ENCODE results near the gene ETFDH. TPM values are rescaled to one million over a fixed set of nuclear protein-coding genes. Genes with fewer than 3 reads are reported as not detected.

The ETFDH gene
- total and polyA plus RNA-seq, 2 experiments from 2014 or later, result 11.4 to 17.7 TPM

GRCh38 chr4:158649111-158649680 is 22.9 kb upstream of the ETFDH start:
- Mint-ChIP-seq H3K4me1 (no peaks in the 10 kb centered on the region), H3K4me3 (no peak overlapping the region), H3K27me3 (ENCODE audit: insufficient read depth, low read depth, poor library complexity) (no peaks in the 10 kb centered on the region), H3K36me3 (ENCODE audit: low read depth) (no peaks in the 10 kb centered on the region), H3K9me3 (no peaks in the 10 kb centered on the region; the same call in 2 of the 3 replicates), H3K27ac (no peak overlapping the region)
- Histone ChIP-seq H3K4me3 (no peak overlapping the region), H2AFZ (no peak overlapping the region; the same call in 1 of the 2 replicates), H3F3A (replicated peaks; ENCODE audit: low read depth) (no peaks in the 10 kb centered on the region), H3K4me2 (no peak overlapping the region), H3K36me3 (ENCODE audit: insufficient read depth) (no peaks in the 10 kb centered on the region), H3K79me2 (replicated peaks; ENCODE audit: insufficient read depth) (no peaks in the 10 kb centered on the region), H3K27me3 (ENCODE audit: insufficient read depth) (no peaks in the 10 kb centered on the region), H4K20me1 (replicated peaks; ENCODE audit: insufficient read depth) (no peaks in the 10 kb centered on the region), H3K4me1 (ENCODE audit: insufficient read depth) (no peaks in the 10 kb centered on the region), H3K27ac (ENCODE audit: low read depth) (no peak overlapping the region), H3K9me2 (ENCODE audit: insufficient read depth) (no peaks in the 10 kb centered on the region)
- no peak for DNase-seq (ENCODE audit: low spot score)
- no peak for TF ChIP-seq CTCF (conservative IDR thresholded peaks at IDR 0.05; ENCODE audit: low read depth in 2 of 2)
- TF ChIP-seq EZH2 (IDR thresholded peaks at IDR 0.05; ENCODE audit: low read depth, unreplicated experiment), result no peak
- TF ChIP-seq CREB1 (CRISPR knock-in tag; IDR thresholded peaks at IDR 0.05; ENCODE audit: low read depth), result no peak
- TF ChIP-seq NANOG (IDR thresholded peaks at IDR 0.05; ENCODE audit: borderline replicate concordance), result no peak
- no peak for ATAC-seq

GRCh38 chr4:158652920-158653319 is 19.2 kb upstream of the ETFDH start:
- Histone ChIP-seq H3K9me2 (ENCODE audit: insufficient read depth) (no peaks in the 10 kb centered on the region), H4K20me1 (replicated peaks; ENCODE audit: insufficient read depth) (no peaks in the 10 kb centered on the region), H3K27me3 (ENCODE audit: insufficient read depth) (no peaks in the 10 kb centered on the region), H3K79me2 (replicated peaks; ENCODE audit: insufficient read depth) (no peaks in the 10 kb centered on the region), H3F3A (replicated peaks; ENCODE audit: low read depth) (no peaks in the 10 kb centered on the region), H3K4me1 (ENCODE audit: insufficient read depth) (no peaks in the 10 kb centered on the region), H3K4me2 (no peak overlapping the region), H3K4me3 (no peak overlapping the region), H3K27ac (ENCODE audit: low read depth) (no peak overlapping the region), H2AFZ (no peak overlapping the region), H3K36me3 (ENCODE audit: insufficient read depth) (no peaks in the 10 kb centered on the region)
- DNase-seq (ENCODE audit: low spot score) (no peak), ATAC-seq (no peak)
- no peak overlapping the region for H3K27ac Mint-ChIP-seq
- no peak for TF ChIP-seq POLR2AphosphoS5 (IDR thresholded peaks at IDR 0.05; ENCODE audit: low read depth)
- TF ChIP-seq JUNB (IDR thresholded peaks at IDR 0.05; ENCODE audit: unreplicated experiment), result no peak
- TF ChIP-seq ZNF462 (CRISPR knock-in tag; IDR thresholded peaks at IDR 0.05), result no peak
- no peak for TF ChIP-seq STAT1 (IDR thresholded peaks at IDR 0.05; ENCODE audit: unreplicated experiment)
- H3K9me3 Mint-ChIP-seq, result no peaks in the 10 kb centered on the region
- no peak overlapping the region for H3K4me3 Mint-ChIP-seq
- peaks cover 9% of the 10 kb centered on the region for H3K4me1 Mint-ChIP-seq
- H3K27me3 Mint-ChIP-seq (ENCODE audit: insufficient read depth, low read depth, poor library complexity), result no peaks in the 10 kb centered on the region
- H3K36me3 Mint-ChIP-seq (ENCODE audit: low read depth), result no peaks in the 10 kb centered on the region

All from GM23338 (cell line).